PFSK-1 (cell line): Measurements from ENCODE around the gene PTPN14.

Experiments
- FOXP2 ChIP-seq: optimal IDR thresholded peaks from 2 replicates; pipeline ENCODE3; 2011; ENCODE audit warnings: borderline replicate concordance, control low read depth, inconsistent platforms; ENCODE audit not compliant: insufficient read depth; ENCODE audit errors: extremely low read length, extremely low read depth
- POLR2AphosphoS5 ChIP-seq: IDR thresholded peaks from 2 replicates; pipeline ENCODE4 v1.6.1; 2012; ENCODE audit warnings: low read depth, mild to moderate bottlenecking, control low read depth, low read length, moderate library complexity
- REST ChIP-seq, 2 experiments: IDR thresholded peaks; 2 replicates each; pipeline versions ENCODE4 v1.6.1 to v1.8.0; 2011 to 2012; ENCODE audit warnings: low read depth in 2 of 2, low read length in 2 of 2, control low read depth in 1 of 2, inconsistent platforms in 1 of 2, mild to moderate bottlenecking in 1 of 2, moderate library complexity in 1 of 2; ENCODE audit not compliant: insufficient read depth in 1 of 2
- SIN3A ChIP-seq: IDR thresholded peaks from 2 replicates; pipeline ENCODE4 v1.6.1; 2012; ENCODE audit warnings: mild to moderate bottlenecking, low read length, moderate library complexity, borderline replicate concordance; ENCODE audit not compliant: insufficient read depth
- TAF1 ChIP-seq: IDR thresholded peaks from 2 replicates; pipeline ENCODE4 v1.6.1; 2012; ENCODE audit warnings: low read length, control low read depth, borderline replicate concordance; ENCODE audit not compliant: insufficient read depth

The PTPN14 gene

GRCh38 chr1:214491468-214492146 lies 59.8 kb downstream of the PTPN14 start:
- TF ChIP-seq TAF1, result no peak
- no peak for TF ChIP-seq POLR2AphosphoS5
- TF ChIP-seq REST (IDR thresholded peaks at IDR 0.05; ENCODE audit: insufficient read depth in 1 of 2, low read depth in 2 of 2, low read length in 2 of 2), result no peak
- no peak for TF ChIP-seq FOXP2
- no peak for TF ChIP-seq SIN3A

GRCh38 chr1:214485151-214485550 lies 66.3 kb downstream of the PTPN14 start:
- TF ChIP-seq REST (IDR thresholded peaks at IDR 0.05; ENCODE audit: insufficient read depth in 1 of 2, low read depth in 2 of 2, low read length in 2 of 2) (no peak), POLR2AphosphoS5 (no peak), TAF1 (no peak), FOXP2 (no peak), SIN3A (no peak)

GRCh38 chr1:214476986-214477870 lies 74.2 kb downstream of the PTPN14 start:
- TF ChIP-seq REST (IDR thresholded peaks at IDR 0.05; ENCODE audit: insufficient read depth in 1 of 2, low read depth in 2 of 2, low read length in 2 of 2) (no peak), TAF1 (no peak), FOXP2 (no peak), POLR2AphosphoS5 (no peak), SIN3A (no peak)

GRCh38 chr1:214476229-214476985 lies 75.0 kb downstream of the PTPN14 start:
- TF ChIP-seq FOXP2, result no peak
- no peak for TF ChIP-seq REST (IDR thresholded peaks at IDR 0.05; ENCODE audit: insufficient read depth in 1 of 2, low read depth in 2 of 2, low read length in 2 of 2)
- TF ChIP-seq TAF1, result no peak
- TF ChIP-seq POLR2AphosphoS5, result no peak
- no peak for TF ChIP-seq SIN3A
